NCI-H526 (cell line): ENCODE results near the gene SLC26A11.
"Not testable (repeated sequence)": the region's sequence is repeated elsewhere in the genome, so short reads cannot be mapped to it uniquely, and the experiment has no call there.

Source experiments
- DNase-seq, 2 experiments: peaks; one replicate each; lab custom pipeline; 2025; lab: John Stamatoyannopoulos, UW

SLC26A11 gene

GRCh38 chr17:80283116-80283852 is 63.1 kb downstream of the SLC26A11 start:
- no peak for DNase-seq

- peak; percentile 5 to 43 for DNase-seq
These were observed 64.4 kb downstream of the SLC26A11 start for GRCh38 chr17:80284631-80285030.

GRCh38 chr17:80285237-80285920 is 65.2 kb downstream of the SLC26A11 start:
- DNase-seq, result no peak

- no peak for DNase-seq
These were observed 66.4 kb downstream of the SLC26A11 start for GRCh38 chr17:80286638-80286960.

- DNase-seq, result no peak
These were observed 66.8 kb downstream of the SLC26A11 start for GRCh38 chr17:80287038-80287437.

GRCh38 chr17:80287806-80288567 is 67.8 kb downstream of the SLC26A11 start:
- DNase-seq, result no peak

- DNase-seq, result no peak
These were observed 69.4 kb downstream of the SLC26A11 start for GRCh38 chr17:80289616-80290015.

GRCh38 chr17:80290156-80290555 is 69.9 kb downstream of the SLC26A11 start:
- no peak for DNase-seq

GRCh38 chr17:80291260-80291659 is 71.0 kb downstream of the SLC26A11 start:
- no peak for DNase-seq

- no peak for DNase-seq
These were observed 71.7 kb downstream of the SLC26A11 start for GRCh38 chr17:80291691-80292487.

- DNase-seq, result no peak
These were observed 72.3 kb downstream of the SLC26A11 start for GRCh38 chr17:80292521-80292971.

GRCh38 chr17:80294210-80294609 is 74.0 kb downstream of the SLC26A11 start:
- no peak for DNase-seq

GRCh38 chr17:80294653-80295052 is 74.4 kb downstream of the SLC26A11 start:
- no peak for DNase-seq

GRCh38 chr17:80295146-80295545 is 74.9 kb downstream of the SLC26A11 start:
- DNase-seq, result no peak

- DNase-seq, result no peak
These were observed 75.3 kb downstream of the SLC26A11 start for GRCh38 chr17:80295559-80295958.

GRCh38 chr17:80296221-80296620 is 76.0 kb downstream of the SLC26A11 start:
- no peak for DNase-seq

- DNase-seq, result no peak
These were observed 77.9 kb downstream of the SLC26A11 start for GRCh38 chr17:80297996-80298560.

- DNase-seq, result not testable (repeated sequence)
These were observed 79.3 kb downstream of the SLC26A11 start for GRCh38 chr17:80299350-80300100.

GRCh38 chr17:80300756-80301155 is 80.5 kb downstream of the SLC26A11 start:
- DNase-seq, result not testable (repeated sequence)
